ENCODE results near the gene SEC63.

Gene SEC63

GRCh38 chr6:107819217-107819616, 138.8 kb downstream of the SEC63 start:
- no peak for DNase-seq (ENCODE audit: low read depth)

- no peak for DNase-seq (ENCODE audit: low read depth)
These were observed 139.7 kb downstream of the SEC63 start for GRCh38 chr6:107818272-107818671.

GRCh38 chr6:107817784-107818183, 140.2 kb downstream of the SEC63 start:
- DNase-seq (ENCODE audit: low read depth) = no peak
